Measurements from ENCODE around the gene CASP8.

GRCh38 chr2:201233192-201233811 lies 27.0 kb upstream of the CASP8 start:
- no peak for TF ChIP-seq POLR2A (IDR thresholded peaks at IDR 0.05)
- no peak for TF ChIP-seq CTCF (IDR thresholded peaks at IDR 0.05)
- no peak for TF ChIP-seq EP300 (IDR thresholded peaks at IDR 0.05)
